Natural killer cell (primary cell): Measurements from ENCODE around the gene ADPRH. TPM values are rescaled to one million over a fixed set of nuclear protein-coding genes. Genes with fewer than 3 reads are reported as not detected.

Source experiments
- ATAC-seq, 3 donors: fragments of 150-1000 bp in 2 of 3; fragments of 200-7000 bp in 1 of 3; cut with Tn5 transposase; 1 replicate in 1 of 3; 2 replicates in 2 of 3; pipeline ENCODE4 v1.10.0; 2021; ENCODE audit warnings: mild to moderate bottlenecking in 2 of 3, moderate library complexity in 2 of 3
- DNase-seq, 2 donors: peaks; one replicate each; pipeline versions ENCODE4 v3.0.0 to v3.0.0-alpha.2; 2013 to 2021; ENCODE audit warnings: mixed read lengths in 1 of 2
- H3K27ac ChIP-seq: one replicate; pipeline ENCODE4 v1.5.1; 2013; ENCODE audit warnings: mild to moderate bottlenecking, low read length
- H3K27me3 ChIP-seq: one replicate; pipeline ENCODE4 v1.6.1; 2013; ENCODE audit warnings: low read length; ENCODE audit not compliant: control insufficient read depth, insufficient read depth
- H3K36me3 ChIP-seq: one replicate; pipeline ENCODE4 v1.6.1; 2013; ENCODE audit warnings: low read length; ENCODE audit not compliant: control insufficient read depth, insufficient read depth
- H3K4me1 ChIP-seq: one replicate; pipeline ENCODE4 v1.6.1; 2013; ENCODE audit warnings: low read length; ENCODE audit not compliant: control insufficient read depth, insufficient read depth
- H3K4me3 ChIP-seq: one replicate; pipeline ENCODE4 v1.5.1; 2013; ENCODE audit warnings: low read length
- H3K9me3 ChIP-seq: one replicate; pipeline ENCODE4 v1.6.1; 2013; ENCODE audit warnings: low read length; ENCODE audit not compliant: control insufficient read depth, insufficient read depth
- H3K27ac Mint-ChIP-seq, 2 donors: one replicate each; pipeline ENCODE4 v1.8.0; 2022; ENCODE audit warnings: mild to moderate bottlenecking in 2 of 2, mixed read lengths in 2 of 2, moderate library complexity in 1 of 2
- H3K27me3 Mint-ChIP-seq, 2 donors: one replicate each; pipeline ENCODE4 v1.8.0; 2022; ENCODE audit warnings: low read depth in 2 of 2, mixed read lengths in 2 of 2
- H3K36me3 Mint-ChIP-seq: one replicate; pipeline ENCODE4 v1.8.0; 2022; ENCODE audit warnings: mixed read lengths
- H3K4me1 Mint-ChIP-seq, 2 donors: one replicate each; pipeline ENCODE4 v1.8.0; 2022; ENCODE audit warnings: mixed read lengths in 2 of 2
- H3K4me3 Mint-ChIP-seq: one replicate; pipeline ENCODE4 v1.8.0; 2022; ENCODE audit warnings: mild to moderate bottlenecking, moderate library complexity, mixed read lengths
- H3K9me3 Mint-ChIP-seq, 2 donors: one replicate each; pipeline ENCODE4 v1.8.0; 2022; ENCODE audit warnings: mixed read lengths in 2 of 2
- CTCF ChIP-seq: fragments of 200-600 bp; IDR thresholded peaks from one replicate; pipeline ENCODE4 v1.8.0; 2022; ENCODE audit warnings: antibody characterized with exemption
- WGBS: methylation state at CpG from one replicate; pipeline ENCODE4 v1.1.7; 2013; ENCODE audit warnings: missing lambda C conversion rate; ENCODE audit not compliant: insufficient coverage; 5-methylcytosine and 5-hydroxymethylcytosine counted together
- intact Hi-C: fragments of 100-400 bp; cut with micrococcal nuclease; formaldehyde crosslinking; loops from one replicate; pipeline ENCODE4 v1.14.2; 2022
- total RNA-seq, 4 donors: library from RNA; stranded (reverse); fragments of 120-200 nt in 1 of 4; gene quantifications; one replicate each; pipeline versions ENCODE4 v1.2.3 to v1.2.4, GENCODE V29; 2013 to 2022

ADPRH gene
- total RNA-seq, 3 donors from 2014 or later (not counting 1 experiment from before 2014, with no cell fraction given), result 3.8 to 6.2 (median 4.5) TPM

- Histone ChIP-seq H3K4me3 (no peak overlapping the region), H3K36me3 (no peaks in the 10 kb centered on the region), H3K4me1 (no peaks in the 10 kb centered on the region), H3K9me3 (no peaks in the 10 kb centered on the region), H3K27ac (no peak overlapping the region), H3K27me3 (no peaks in the 10 kb centered on the region)
- no peaks in the 10 kb centered on the region for H3K9me3 Mint-ChIP-seq
- H3K4me3 Mint-ChIP-seq, result no peak overlapping the region
- DNase-seq (no peak), ATAC-seq (no peak)
- H3K27ac Mint-ChIP-seq, result no peak overlapping the region
- no peaks in the 10 kb centered on the region for H3K36me3 Mint-ChIP-seq
- peaks cover 7 to 13% of the 10 kb centered on the region in 2 donors for H3K27me3 Mint-ChIP-seq
- no peaks in the 10 kb centered on the region for H3K4me1 Mint-ChIP-seq
- intact Hi-C loops, result no loop called here
- WGBS, result over 99% methylated on average over 4 of the region's 4 CpGs
- no peak for TF ChIP-seq CTCF
These were observed 10.1 kb upstream of the ADPRH start for GRCh38 chr3:119569156-119569555.

- H3K9me3 ChIP-seq, result no peaks in the 10 kb centered on the region
- peaks cover 7 to 13% of the 10 kb centered on the region in 2 donors for H3K27me3 Mint-ChIP-seq
- no peaks in the 10 kb centered on the region for H3K27me3 ChIP-seq
- no peaks in the 10 kb centered on the region for H3K9me3 Mint-ChIP-seq
- no peak overlapping the region for H3K27ac Mint-ChIP-seq
- H3K36me3 ChIP-seq, result no peaks in the 10 kb centered on the region
- intact Hi-C loops, result no loop called here
- ATAC-seq (peak; percentile 29 to 46 (median 38)), DNase-seq (no peak)
- H3K36me3 Mint-ChIP-seq, result no peaks in the 10 kb centered on the region
- no peak overlapping the region for H3K27ac ChIP-seq
- H3K4me1 ChIP-seq, result no peaks in the 10 kb centered on the region
- TF ChIP-seq CTCF, result no peak
- H3K4me1 Mint-ChIP-seq, result no peaks in the 10 kb centered on the region
- WGBS, result 36% methylated on average over 5 of the region's 5 CpGs
- H3K4me3 Mint-ChIP-seq, result no peak overlapping the region
- H3K4me3 ChIP-seq, result no peak overlapping the region
These were observed 9.1 kb upstream of the ADPRH start for GRCh38 chr3:119570229-119570628.

GRCh38 chr3:119571230-119571629 is 8.1 kb upstream of the ADPRH start:
- Histone ChIP-seq H3K27me3 (no peaks in the 10 kb centered on the region), H3K27ac (no peak overlapping the region), H3K4me3 (no peak overlapping the region), H3K9me3 (no peaks in the 10 kb centered on the region), H3K4me1 (no peaks in the 10 kb centered on the region), H3K36me3 (no peaks in the 10 kb centered on the region)
- H3K27ac Mint-ChIP-seq, result no peak overlapping the region
- H3K4me3 Mint-ChIP-seq, result no peak overlapping the region
- no peak for ATAC-seq
- H3K4me1 Mint-ChIP-seq, result no peaks in the 10 kb centered on the region
- H3K27me3 Mint-ChIP-seq, result peaks cover 7 to 9% of the 10 kb centered on the region in 2 donors
- H3K36me3 Mint-ChIP-seq, result no peaks in the 10 kb centered on the region
- H3K9me3 Mint-ChIP-seq, result no peaks in the 10 kb centered on the region
- DNase-seq, result no peak
- TF ChIP-seq CTCF, result no peak
- WGBS, result 100% methylated on average over 1 of the region's 1 CpG
- intact Hi-C loops, result no loop called here

- TF ChIP-seq CTCF, result no peak
- no peaks in the 10 kb centered on the region for H3K27me3 ChIP-seq
- H3K36me3 ChIP-seq, result no peaks in the 10 kb centered on the region
- H3K4me1 ChIP-seq, result no peaks in the 10 kb centered on the region
- Mint-ChIP-seq H3K9me3 (no peaks in the 10 kb centered on the region), H3K4me1 (no peaks in the 10 kb centered on the region), H3K36me3 (no peaks in the 10 kb centered on the region), H3K27ac (no peak overlapping the region), H3K27me3 (peaks cover 7 to 8% of the 10 kb centered on the region in 2 donors), H3K4me3 (no peak overlapping the region)
- H3K27ac ChIP-seq, result no peak overlapping the region
- no peaks in the 10 kb centered on the region for H3K9me3 ChIP-seq
- no peak for ATAC-seq
- intact Hi-C loops, result no loop called here
- 89% methylated on average over 5 of the region's 5 CpGs for WGBS
- H3K4me3 ChIP-seq, result no peak overlapping the region
- DNase-seq, result no peak
These were observed 7.6 kb upstream of the ADPRH start for GRCh38 chr3:119571688-119572087.
